Left ventricle myocardium inferior (tissue), 1 donor: Measurements from ENCODE around the gene C16orf78. TPM values are rescaled to one million over a fixed set of nuclear protein-coding genes. Genes with fewer than 3 reads are reported as not detected.

Source experiments
- DNase-seq: peaks from one replicate; pipeline ENCODE4 v3.0.0-alpha.2; 2020
- H3K27ac ChIP-seq: fragments of 200-600 bp; replicated peaks from 2 replicates; pipeline ENCODE4 v1.8.0; 2021
- H3K27me3 ChIP-seq: fragments of 200-600 bp; 2 replicates; pipeline ENCODE4 v1.8.0; 2021; ENCODE audit warnings: low read depth
- H3K36me3 ChIP-seq: fragments of 200-600 bp; 2 replicates; pipeline ENCODE4 v1.8.0; 2021
- H3K4me1 ChIP-seq: fragments of 200-600 bp; 2 replicates; pipeline ENCODE4 v1.8.0; 2021
- H3K4me3 ChIP-seq: fragments of 200-600 bp; 2 replicates; pipeline ENCODE4 v1.8.0; 2021; ENCODE audit warnings: mild to moderate bottlenecking, moderate library complexity
- H3K9me3 ChIP-seq: fragments of 200-600 bp; replicated peaks from 2 replicates; pipeline ENCODE4 v1.8.0; 2021
- CTCF ChIP-seq: fragments of 200-600 bp; IDR thresholded peaks from 2 replicates; pipeline ENCODE4 v1.8.0; 2021; ENCODE audit warnings: antibody characterized with exemption, mild to moderate bottlenecking, borderline replicate concordance
- intact Hi-C: fragments of 100-400 bp; cut with micrococcal nuclease; formaldehyde crosslinking; loops from one replicate; pipeline ENCODE4 v1.11.0; 2022
- total RNA-seq: library from RNA; stranded (reverse); fragmentation: NEBNext Ultra II Directional; extraction: Animal tissue kit (Norgen Biotek cat#: 25700); gene quantifications from one replicate; pipeline ENCODE4 v1.2.1, GENCODE V29; 2021
- donor health status: DM: no; HTN: yes; CAD: no; lungs with severe emphysema.

Gene C16orf78
- total RNA-seq, 1 donor from 2014 or later, result not detected

GRCh38 chr16:49338611-49339265 is 34.9 kb upstream of the C16orf78 start:
- H3K4me1 ChIP-seq, result no peaks in the 10 kb centered on the region
- H3K9me3 ChIP-seq, result no peaks in the 10 kb centered on the region
- peaks cover 81% of the 10 kb centered on the region for H3K27me3 ChIP-seq

DNA sequence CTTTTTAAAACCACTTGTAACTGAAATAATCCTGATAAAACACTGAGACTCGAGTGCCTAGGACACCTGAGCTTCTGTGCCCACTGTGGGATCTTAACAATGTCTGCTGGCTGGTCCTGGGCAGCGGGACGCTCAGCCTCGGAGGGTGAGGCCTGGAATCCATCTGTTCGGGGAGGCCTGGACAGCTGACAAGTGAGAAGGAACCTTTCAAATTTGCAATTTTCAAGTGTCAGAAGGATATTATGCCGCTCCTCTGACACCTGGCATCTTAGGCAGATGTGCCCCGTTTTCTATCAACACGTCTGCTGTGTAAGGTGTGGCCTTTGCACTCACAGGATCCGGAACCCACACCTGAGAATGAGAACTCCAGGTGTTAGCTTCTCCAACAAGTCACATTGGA is 33.1 kb upstream of the C16orf78 start:
- Histone ChIP-seq H3K36me3 (no peaks in the 10 kb centered on the region), H3K4me1 (no peaks in the 10 kb centered on the region), H3K27me3 (peaks cover 95% of the 10 kb centered on the region), H3K27ac (no peak overlapping the region), H3K4me3 (no peak overlapping the region), H3K9me3 (no peaks in the 10 kb centered on the region)
- DNase-seq, result no peak
- intact Hi-C loops, result no loop called here
- TF ChIP-seq CTCF, result no peak

More at GRCh38 chr16:49338611-49339265, 34.9 kb upstream of the C16orf78 start:
- H3K4me3 ChIP-seq, result no peak overlapping the region
- no peak overlapping the region for H3K27ac ChIP-seq
- intact Hi-C loops, result no loop called here
- no peak for TF ChIP-seq CTCF
- H3K36me3 ChIP-seq, result no peaks in the 10 kb centered on the region
- no peak for DNase-seq

- Histone ChIP-seq H3K4me3 (no peak overlapping the region), H3K36me3 (no peaks in the 10 kb centered on the region), H3K9me3 (no peaks in the 10 kb centered on the region), H3K27me3 (peaks cover 97% of the 10 kb centered on the region), H3K27ac (no peak overlapping the region), H3K4me1 (no peaks in the 10 kb centered on the region)
- TF ChIP-seq CTCF, result no peak
- no peak for DNase-seq
- intact Hi-C loops, result no loop called here
These were observed 31.9 kb upstream of the C16orf78 start for GRCh38 chr16:49341706-49342105.

- no peak for DNase-seq
- no peak for TF ChIP-seq CTCF
- Histone ChIP-seq H3K27me3 (peaks cover 97% of the 10 kb centered on the region), H3K27ac (no peak overlapping the region), H3K36me3 (no peaks in the 10 kb centered on the region), H3K4me1 (no peaks in the 10 kb centered on the region), H3K9me3 (no peaks in the 10 kb centered on the region), H3K4me3 (no peak overlapping the region)
- intact Hi-C loops, result no loop called here
These were observed 31.0 kb upstream of the C16orf78 start for GRCh38 chr16:49342336-49343265.

GRCh38 chr16:49343291-49343690 is 30.3 kb upstream of the C16orf78 start:
- Histone ChIP-seq H3K27me3 (peaks cover 97% of the 10 kb centered on the region), H3K27ac (no peak overlapping the region), H3K9me3 (no peaks in the 10 kb centered on the region), H3K4me1 (no peaks in the 10 kb centered on the region), H3K36me3 (no peaks in the 10 kb centered on the region), H3K4me3 (no peak overlapping the region)
- DNase-seq, result no peak
- intact Hi-C loops, result no loop called here
- no peak for TF ChIP-seq CTCF
